Liver (tissue), 9 donors: Measurements from ENCODE around the gene NKAIN1. TPM values are rescaled to one million over a fixed set of nuclear protein-coding genes. Genes with fewer than 3 reads are reported as not detected.

ENCODE experiments used
- DNase-seq: peaks from one replicate; pipeline ENCODE4 v3.0.0-alpha.2; 2017; ENCODE audit warnings: low spot score
- H3K27ac ChIP-seq, 2 donors: one replicate each; pipeline ENCODE4 v1.7.0; 2013; ENCODE audit warnings: inconsistent platforms in 2 of 2, low read length in 2 of 2, control low read depth in 1 of 2, low read depth in 1 of 2, mild to moderate bottlenecking in 1 of 2
- H3K27me3 ChIP-seq, 4 donors: one replicate each; pipeline versions ENCODE4 v1.6.1 to v1.7.0; 2013; ENCODE audit warnings: low read length in 3 of 4, inconsistent platforms in 1 of 4, mild to moderate bottlenecking in 1 of 4, moderate library complexity in 1 of 4; ENCODE audit not compliant: control insufficient read depth in 4 of 4, insufficient read depth in 4 of 4
- H3K36me3 ChIP-seq, 4 donors: one replicate each; pipeline versions ENCODE4 v1.6.1 to v1.7.0; 2013; ENCODE audit warnings: low read length in 3 of 4, mild to moderate bottlenecking in 3 of 4, low read depth in 1 of 4, moderate library complexity in 1 of 4; ENCODE audit not compliant: control insufficient read depth in 4 of 4, insufficient read depth in 3 of 4
- H3K4me1 ChIP-seq, 4 donors: one replicate each; pipeline versions ENCODE4 v1.6.1 to v1.7.0; 2013; ENCODE audit warnings: low read length in 3 of 4, mild to moderate bottlenecking in 3 of 4, moderate library complexity in 1 of 4; ENCODE audit not compliant: control insufficient read depth in 4 of 4, insufficient read depth in 4 of 4
- H3K4me3 ChIP-seq, 3 donors: one replicate each; pipeline versions ENCODE4 v1.6.1 to v1.7.0; 2013; ENCODE audit warnings: low read length in 3 of 3, control low read depth in 1 of 3, low read depth in 1 of 3, mild to moderate bottlenecking in 1 of 3
- H3K9ac ChIP-seq, 2 donors: one replicate each; pipeline ENCODE4 v1.7.0; 2013; ENCODE audit warnings: low read length in 2 of 2, mild to moderate bottlenecking in 2 of 2, moderate library complexity in 2 of 2, control low read depth in 1 of 2, low read depth in 1 of 2
- H3K9me3 ChIP-seq, 4 donors: one replicate each; pipeline versions ENCODE4 v1.6.1 to v1.7.0; 2013; ENCODE audit warnings: low read length in 3 of 4; ENCODE audit not compliant: control insufficient read depth in 4 of 4
- EGR1 ChIP-seq, 2 donors: IDR thresholded peaks; 2 replicates each; pipeline ENCODE4 v1.6.1; 2016 to 2018; ENCODE audit warnings: antibody characterized with exemption in 2 of 2, low read depth in 2 of 2
- FOXA1 ChIP-seq: IDR thresholded peaks from 2 replicates; pipeline ENCODE4 v1.6.1; 2016; ENCODE audit warnings: antibody characterized with exemption
- GABPA ChIP-seq, 2 donors: IDR thresholded peaks in 1 of 2; conservative IDR thresholded peaks in 1 of 2; 2 replicates each; pipeline ENCODE4 v1.6.1; 2016; ENCODE audit warnings: antibody characterized with exemption in 2 of 2, mild to moderate bottlenecking in 1 of 2, moderate library complexity in 1 of 2
- HNF4A ChIP-seq, 2 donors: conservative IDR thresholded peaks; 2 replicates each; pipeline ENCODE4 v1.6.1; 2016; ENCODE audit warnings: antibody characterized with exemption in 2 of 2, mild to moderate bottlenecking in 2 of 2
- HNF4G ChIP-seq: IDR thresholded peaks from 2 replicates; pipeline ENCODE4 v1.6.1; 2016; ENCODE audit warnings: antibody characterized with exemption
- NR2F2 ChIP-seq: IDR thresholded peaks from 2 replicates; pipeline ENCODE4 v1.6.1; 2016; ENCODE audit warnings: antibody characterized with exemption
- RAD21 ChIP-seq, 2 donors: IDR thresholded peaks; 2 replicates each; pipeline ENCODE4 v1.6.1; 2016; ENCODE audit warnings: antibody characterized with exemption in 2 of 2, mild to moderate bottlenecking in 2 of 2
- RXRA ChIP-seq, 2 donors: IDR thresholded peaks; 2 replicates each; pipeline ENCODE4 v1.6.1; 2017 to 2018; ENCODE audit warnings: antibody characterized with exemption in 2 of 2, mild to moderate bottlenecking in 1 of 2
- SP1 ChIP-seq: IDR thresholded peaks from 2 replicates; pipeline ENCODE4 v1.6.1; 2018; ENCODE audit warnings: antibody characterized with exemption, mild to moderate bottlenecking
- TAF1 ChIP-seq: conservative IDR thresholded peaks from 2 replicates; pipeline ENCODE4 v1.6.1; 2016; ENCODE audit warnings: antibody characterized with exemption, mild to moderate bottlenecking
- WGBS: extraction: QIAGEN DNeasy Blood & Tissue Kit; methylation state at CpG from one replicate; pipeline ENCODE4 v1.1.7; 2013; 5-methylcytosine and 5-hydroxymethylcytosine counted together
- polyA plus RNA-seq, 2 donors: library from polyadenylated mRNA; stranded (reverse) in 1 of 2; unstranded in 1 of 2; fragments of 200-250 nt in 1 of 2; fragments of >200 nt in 1 of 2; fragmentation: Nextera tagmentation in 1 of 2; extraction: Ambion mirVana in 1 of 2; gene quantifications; one replicate each; pipeline versions ENCODE4 v1.2.1 to v1.2.3, GENCODE V29; 2013 to 2015
- total RNA-seq, 2 donors: library from RNA; depleted of rRNA; stranded (reverse); fragments of >200 nt; gene quantifications; one replicate each; pipeline ENCODE4 v1.2.3, GENCODE V29; 2014
- TF ChIP-seq, protein P1 (sequence below): IDR thresholded peaks from 2 replicates; pipeline ENCODE4 v1.6.1; 2016; ENCODE audit warnings: antibody characterized with exemption
- TF ChIP-seq, protein P2 (sequence below): fragments of 150-350 bp; IDR thresholded peaks from 2 replicates; pipeline ENCODE4 v1.5.1; 2017; ENCODE audit warnings: improper control_type of control experiment, low read depth, low read length; ENCODE audit not compliant: missing input control
- TF ChIP-seq, protein P3 (sequence below): IDR thresholded peaks from 2 replicates; pipeline ENCODE4 v1.6.1; 2016; ENCODE audit warnings: antibody characterized with exemption
- TF ChIP-seq, protein P4 (sequence below): IDR thresholded peaks from 2 replicates; pipeline ENCODE4 v1.6.1; 2016; ENCODE audit warnings: antibody characterized with exemption
- donor health status: healthy.
- donor health status: healthy.
- donor health status: healthy.
- donor health status: healthy.
- donor health status: healthy.

NKAIN1 gene
- total and polyA plus RNA-seq, 4 donors, result not detected

DNA sequence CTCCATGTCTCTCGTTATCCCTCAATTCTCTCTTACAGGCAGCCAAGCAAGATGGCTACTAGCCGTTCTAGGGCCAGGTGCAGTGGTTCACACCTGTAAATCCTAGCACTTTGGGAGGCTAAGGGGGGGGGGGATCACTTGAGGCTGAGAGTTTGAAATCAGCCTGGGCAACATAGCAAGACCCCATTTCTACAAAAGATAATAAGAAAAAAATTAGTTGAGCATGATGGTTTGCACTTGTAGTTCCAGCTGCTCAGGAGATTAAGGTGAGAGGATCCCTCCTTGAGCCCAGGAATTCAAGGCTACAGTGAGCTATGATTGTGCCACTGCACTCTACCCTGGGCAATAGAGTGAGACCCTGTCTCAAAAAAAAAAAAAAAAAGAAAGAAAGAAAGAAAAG, 80.4 kb downstream of the NKAIN1 start:
- H3K4me1 ChIP-seq, result peaks cover 0 to 5% (median 2%) of the 10 kb centered on the region in 4 donors
- DNase-seq, result no peak
- H3K4me3 ChIP-seq, result no peak overlapping the region
- no peak overlapping the region for H3K27ac ChIP-seq
- 96% methylated on average over 2 of the region's 2 CpGs for WGBS
- TF ChIP-seq, protein P1, sequence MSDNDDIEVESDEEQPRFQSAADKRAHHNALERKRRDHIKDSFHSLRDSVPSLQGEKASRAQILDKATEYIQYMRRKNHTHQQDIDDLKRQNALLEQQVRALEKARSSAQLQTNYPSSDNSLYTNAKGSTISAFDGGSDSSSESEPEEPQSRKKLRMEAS, result no peak
- no peak for TF ChIP-seq HNF4A (conservative IDR thresholded peaks at IDR 0.05)
- TF ChIP-seq SP1, result no peak
- TF ChIP-seq GABPA (IDR thresholded peaks at IDR 0.05 in 1 of 2, conservative IDR thresholded peaks at IDR 0.05 in 1 of 2), result no peak
- TF ChIP-seq NR2F2, result no peak
- TF ChIP-seq, protein P2, sequence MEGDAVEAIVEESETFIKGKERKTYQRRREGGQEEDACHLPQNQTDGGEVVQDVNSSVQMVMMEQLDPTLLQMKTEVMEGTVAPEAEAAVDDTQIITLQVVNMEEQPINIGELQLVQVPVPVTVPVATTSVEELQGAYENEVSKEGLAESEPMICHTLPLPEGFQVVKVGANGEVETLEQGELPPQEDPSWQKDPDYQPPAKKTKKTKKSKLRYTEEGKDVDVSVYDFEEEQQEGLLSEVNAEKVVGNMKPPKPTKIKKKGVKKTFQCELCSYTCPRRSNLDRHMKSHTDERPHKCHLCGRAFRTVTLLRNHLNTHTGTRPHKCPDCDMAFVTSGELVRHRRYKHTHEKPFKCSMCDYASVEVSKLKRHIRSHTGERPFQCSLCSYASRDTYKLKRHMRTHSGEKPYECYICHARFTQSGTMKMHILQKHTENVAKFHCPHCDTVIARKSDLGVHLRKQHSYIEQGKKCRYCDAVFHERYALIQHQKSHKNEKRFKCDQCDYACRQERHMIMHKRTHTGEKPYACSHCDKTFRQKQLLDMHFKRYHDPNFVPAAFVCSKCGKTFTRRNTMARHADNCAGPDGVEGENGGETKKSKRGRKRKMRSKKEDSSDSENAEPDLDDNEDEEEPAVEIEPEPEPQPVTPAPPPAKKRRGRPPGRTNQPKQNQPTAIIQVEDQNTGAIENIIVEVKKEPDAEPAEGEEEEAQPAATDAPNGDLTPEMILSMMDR, result no peak
- TF ChIP-seq, protein P3, sequence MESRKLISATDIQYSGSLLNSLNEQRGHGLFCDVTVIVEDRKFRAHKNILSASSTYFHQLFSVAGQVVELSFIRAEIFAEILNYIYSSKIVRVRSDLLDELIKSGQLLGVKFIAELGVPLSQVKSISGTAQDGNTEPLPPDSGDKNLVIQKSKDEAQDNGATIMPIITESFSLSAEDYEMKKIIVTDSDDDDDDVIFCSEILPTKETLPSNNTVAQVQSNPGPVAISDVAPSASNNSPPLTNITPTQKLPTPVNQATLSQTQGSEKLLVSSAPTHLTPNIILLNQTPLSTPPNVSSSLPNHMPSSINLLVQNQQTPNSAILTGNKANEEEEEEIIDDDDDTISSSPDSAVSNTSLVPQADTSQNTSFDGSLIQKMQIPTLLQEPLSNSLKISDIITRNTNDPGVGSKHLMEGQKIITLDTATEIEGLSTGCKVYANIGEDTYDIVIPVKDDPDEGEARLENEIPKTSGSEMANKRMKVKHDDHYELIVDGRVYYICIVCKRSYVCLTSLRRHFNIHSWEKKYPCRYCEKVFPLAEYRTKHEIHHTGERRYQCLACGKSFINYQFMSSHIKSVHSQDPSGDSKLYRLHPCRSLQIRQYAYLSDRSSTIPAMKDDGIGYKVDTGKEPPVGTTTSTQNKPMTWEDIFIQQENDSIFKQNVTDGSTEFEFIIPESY, result no peak
- no peak for TF ChIP-seq TAF1
- TF ChIP-seq RXRA (IDR thresholded peaks at IDR 0.05), result no peak
- TF ChIP-seq, protein P4, sequence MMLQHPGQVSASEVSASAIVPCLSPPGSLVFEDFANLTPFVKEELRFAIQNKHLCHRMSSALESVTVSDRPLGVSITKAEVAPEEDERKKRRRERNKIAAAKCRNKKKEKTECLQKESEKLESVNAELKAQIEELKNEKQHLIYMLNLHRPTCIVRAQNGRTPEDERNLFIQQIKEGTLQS, result no peak
- H3K9ac ChIP-seq, result no peak overlapping the region
- H3K9me3 ChIP-seq, result no peaks in the 10 kb centered on the region
- H3K27me3 ChIP-seq, result no peaks in the 10 kb centered on the region
- H3K36me3 ChIP-seq, result no peaks in the 10 kb centered on the region

DNA sequence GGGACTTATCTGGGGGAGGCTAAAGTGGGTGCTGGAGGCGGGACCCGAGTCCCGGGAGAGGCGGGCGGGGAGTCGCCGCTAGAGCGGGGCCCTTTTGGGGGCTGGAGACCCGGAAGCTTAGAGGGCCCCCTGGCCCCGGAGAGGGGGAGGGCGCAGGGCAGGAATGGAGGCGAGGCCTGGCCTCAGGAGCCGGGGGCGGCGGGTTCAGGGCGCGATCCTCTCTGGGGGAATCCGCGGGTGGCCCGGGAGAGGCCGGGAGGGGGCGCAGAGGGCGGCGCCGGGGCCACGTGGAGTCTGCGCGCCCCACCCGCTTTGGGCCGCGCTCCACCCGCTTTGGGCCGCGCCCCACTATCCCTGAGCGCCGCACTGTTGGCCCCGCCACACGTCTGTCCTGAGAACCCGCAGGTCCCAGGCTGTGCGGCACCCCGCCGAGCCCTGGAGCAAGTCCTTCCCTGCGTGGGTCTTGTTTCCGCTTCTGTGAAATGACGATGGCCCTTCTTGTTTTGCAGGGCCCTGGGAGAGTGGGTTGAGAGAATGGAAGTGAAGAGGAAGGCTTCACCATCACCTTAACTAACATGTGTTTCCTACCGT, 84.4 kb downstream of the NKAIN1 start:
- Histone ChIP-seq H3K4me1 (peaks cover 0 to 5% (median 2%) of the 10 kb centered on the region in 4 donors), H3K27me3 (no peaks in the 10 kb centered on the region), H3K36me3 (no peaks in the 10 kb centered on the region), H3K9me3 (no peaks in the 10 kb centered on the region), H3K4me3 (peak overlapping the region; percentile 33 to 85 (median 70)), H3K27ac (no peak overlapping the region), H3K9ac (no peak overlapping the region)
- no peak for TF ChIP-seq EGR1 (IDR thresholded peaks at IDR 0.05; ENCODE audit: low read depth in 2 of 2)
- TF ChIP-seq, protein P2, result no peak
- peak in 1 of 2 donors; percentile 3 for TF ChIP-seq RAD21 (IDR thresholded peaks at IDR 0.05)
- TF ChIP-seq HNF4G, result no peak
- TF ChIP-seq TAF1, result no peak
- TF ChIP-seq FOXA1, result no peak
- 1% methylated on average over 46 of the region's 46 CpGs for WGBS
- peak; percentile 71 for DNase-seq
